Fibroblast of lung (primary cell): ENCODE data around the gene MAT1A. TPM values are rescaled to one million over a fixed set of nuclear protein-coding genes. Genes with fewer than 3 reads are reported as not detected.

Experiments
- polyA plus RNA-seq, 2 donors: library from polyadenylated mRNA; depleted of rRNA in 1 of 2; stranded (reverse) in 1 of 2; unstranded in 1 of 2; fragments of >200 nt; gene quantifications; 2 replicates each; pipeline ENCODE4 v1.2.1, GENCODE V29; 2011 to 2012; ENCODE audit warnings: missing spikeins in 1 of 2
- total RNA-seq: library from RNA; depleted of rRNA; stranded (reverse); fragments of >200 nt; gene quantifications from 2 replicates; pipeline ENCODE4 v1.2.1, GENCODE V29; 2014

The MAT1A gene
- total and polyA plus RNA-seq, 2 donors (not counting 1 experiment from before 2014, with no cell fraction given), result not detected

Other genes with a start within 250 kb of the MAT1A start
- gene TMEM254, start 211.0 kb downstream of the MAT1A start, total RNA-seq, result 5.4 and 10.4 TPM in 2 replicates
- 24.5 and 30.9 TPM in 2 replicates for gene TMEM254, start 211.0 kb downstream of the MAT1A start, polyA plus RNA-seq
- 15.7 and 16.7 TPM in 2 replicates for gene PLAC9, start 156.9 kb downstream of the MAT1A start, total RNA-seq
- gene PLAC9, start 156.9 kb downstream of the MAT1A start, polyA plus RNA-seq, result 17.4 and 40.4 TPM in 2 replicates
- gene ANXA11, start 84.1 kb downstream of the MAT1A start, total RNA-seq, result 83.7 and 124 TPM in 2 replicates
- gene ANXA11, start 84.1 kb downstream of the MAT1A start, polyA plus RNA-seq, result 206 and 308 TPM in 2 replicates
- gene DYDC1, start 67.1 kb upstream of the MAT1A start, total RNA-seq, result not detected in 2 replicates
- not detected in 2 replicates for gene DYDC1, start 67.1 kb upstream of the MAT1A start, polyA plus RNA-seq
- gene DYDC2, start 67.1 kb upstream of the MAT1A start, total RNA-seq, result not detected in 2 replicates
- gene DYDC2, start 67.1 kb upstream of the MAT1A start, polyA plus RNA-seq, result not detected in 2 replicates
- gene PRXL2A, start 118.9 kb upstream of the MAT1A start, total RNA-seq, result 13.9 and 19.2 TPM in 2 replicates
- gene PRXL2A, start 118.9 kb upstream of the MAT1A start, polyA plus RNA-seq, result 1.6 and 2.2 TPM in 2 replicates
- 5.6 and 12.1 TPM in 2 replicates for gene TSPAN14, start 164.7 kb upstream of the MAT1A start, total RNA-seq
- 30.9 and 50.0 TPM in 2 replicates for gene TSPAN14, start 164.7 kb upstream of the MAT1A start, polyA plus RNA-seq
- gene SH2D4B, start 248.2 kb upstream of the MAT1A start, total RNA-seq, result not detected in 2 replicates
- gene SH2D4B, start 248.2 kb upstream of the MAT1A start, polyA plus RNA-seq, result not detected in 2 replicates